HCT116 (cell line): ENCODE measurements around the gene ARL11.

Experiments
- CEBPB ChIP-seq: IDR thresholded peaks from 2 replicates; pipeline ENCODE4 v1.6.1; 2012; ENCODE audit warnings: low read depth
- CTCF ChIP-seq, 3 experiments: fragments of 200-600 bp in 1 of 3; sonication (generic) in 1 of 3; IDR thresholded peaks in 2 of 3; conservative IDR thresholded peaks in 1 of 3; 2 replicates each; pipeline ENCODE4 v1.5.1; 2012 to 2017; ENCODE audit warnings: low read depth in 2 of 3, low read length in 2 of 3, antibody characterized with exemption in 1 of 3, borderline replicate concordance in 1 of 3, control low read depth in 1 of 3, mild to moderate bottlenecking in 1 of 3, mixed read lengths in 1 of 3, mixed run types in 1 of 3, moderate library complexity in 1 of 3; ENCODE audit not compliant: insufficient read depth in 1 of 3
- EGR1 ChIP-seq: IDR thresholded peaks from 2 replicates; pipeline ENCODE4 v1.6.1; 2012; ENCODE audit warnings: low read depth
- EZH2 ChIP-seq: fragments of 200-600 bp; sonication (generic); IDR thresholded peaks from 2 replicates; pipeline ENCODE4 v1.6.1; 2017; ENCODE audit warnings: antibody characterized with exemption, mixed run types
- JUND ChIP-seq: IDR thresholded peaks from 2 replicates; pipeline ENCODE4 v1.6.1; 2012
- POLR2A ChIP-seq: IDR thresholded peaks from 2 replicates; pipeline ENCODE4 v1.7.0; 2011; ENCODE audit warnings: borderline replicate concordance; ENCODE audit not compliant: insufficient read depth, insufficient read length; ENCODE audit errors: extremely low read depth
- POLR2AphosphoS5 ChIP-seq: IDR thresholded peaks from 2 replicates; pipeline ENCODE4 v1.6.1; 2011; ENCODE audit warnings: mild to moderate bottlenecking, low read depth, low read length, moderate library complexity
- RAD21 ChIP-seq: IDR thresholded peaks from 2 replicates; pipeline ENCODE4 v1.6.1; 2012; ENCODE audit warnings: low read depth, mild to moderate bottlenecking
- REST ChIP-seq: IDR thresholded peaks from 2 replicates; pipeline ENCODE4 v1.6.1; 2012; ENCODE audit warnings: low read depth
- ZNF274 ChIP-seq: fragments of 200-500 bp; sonication (Bioruptor generic); IDR thresholded peaks from 2 replicates; pipeline ENCODE4 v1.6.1; 2014; ENCODE audit warnings: mild to moderate bottlenecking, low read depth, low read length, inconsistent platforms

GRCh38 chr13:49606747-49607648 lies 21.3 kb upstream of the ARL11 start:
- TF ChIP-seq CTCF (IDR thresholded peaks at IDR 0.05 in 2 of 3, conservative IDR thresholded peaks at IDR 0.05 in 1 of 3; ENCODE audit: borderline replicate concordance in 1 of 3, insufficient read depth in 1 of 3, low read depth in 2 of 3, low read length in 2 of 3) (peak; percentile 73 to 87 (median 74)), REST (no peak), POLR2A (no peak), JUND (no peak), ZNF274 (no peak), POLR2AphosphoS5 (no peak), RAD21 (peak; percentile 94), EZH2 (no peak), EGR1 (no peak), CEBPB (no peak)
